H9 (cell line): ENCODE measurements around the gene GLB1L3. TPM values are rescaled to one million over a fixed set of nuclear protein-coding genes. Genes with fewer than 3 reads are reported as not detected.

Source experiments
- DNase-seq: peaks from one replicate; pipeline ENCODE4 v3.0.0-alpha.2; 2017
- H2AFZ ChIP-seq: one replicate; pipeline ENCODE4 v1.6.1; 2013; ENCODE audit warnings: mild to moderate bottlenecking, low read length, control low read depth, moderate library complexity
- H2AK5ac ChIP-seq: 2 replicates; pipeline ENCODE4 v1.6.1; 2013; ENCODE audit warnings: low read length, control low read depth, mixed read lengths; ENCODE audit not compliant: insufficient read length
- H2BK120ac ChIP-seq: one replicate; pipeline ENCODE4 v1.6.1; 2013; ENCODE audit warnings: low read depth, mild to moderate bottlenecking, low read length, control low read depth, inconsistent platforms; ENCODE audit not compliant: poor library complexity, severe bottlenecking
- H2BK12ac ChIP-seq: 2 replicates; pipeline ENCODE4 v1.6.1; 2013; ENCODE audit warnings: low read length, control low read depth, mixed read lengths, low read depth; ENCODE audit not compliant: insufficient read length
- H2BK15ac ChIP-seq: 2 replicates; pipeline ENCODE4 v1.6.1; 2013; ENCODE audit warnings: low read depth, low read length, control low read depth
- H2BK20ac ChIP-seq: one replicate; pipeline ENCODE4 v1.6.1; 2013; ENCODE audit warnings: low read depth, mild to moderate bottlenecking, low read length, control low read depth, inconsistent platforms; ENCODE audit not compliant: poor library complexity, severe bottlenecking
- H2BK5ac ChIP-seq: 2 replicates; pipeline ENCODE4 v1.6.1; 2013; ENCODE audit warnings: low read length, control low read depth, mixed read lengths; ENCODE audit not compliant: insufficient read length
- H3K14ac ChIP-seq: 2 replicates; pipeline ENCODE4 v1.6.1; 2013; ENCODE audit warnings: low read length, control low read depth; ENCODE audit not compliant: insufficient read depth
- H3K18ac ChIP-seq: 2 replicates; pipeline ENCODE4 v1.6.1; 2013; ENCODE audit warnings: low read depth, mild to moderate bottlenecking, mixed read lengths, low read length, control low read depth; ENCODE audit not compliant: insufficient read length
- H3K23ac ChIP-seq: 2 replicates; pipeline ENCODE4 v1.6.1; 2013; ENCODE audit warnings: low read length, control low read depth, mixed read lengths, low read depth; ENCODE audit not compliant: insufficient read length
- H3K23me2 ChIP-seq: 2 replicates; pipeline ENCODE4 v1.6.1; 2013; ENCODE audit warnings: low read depth, mild to moderate bottlenecking, mixed read lengths, low read length, control low read depth; ENCODE audit not compliant: insufficient read length, poor library complexity, severe bottlenecking
- H3K27ac ChIP-seq: 2 replicates; pipeline ENCODE4 v1.5.1; 2013; ENCODE audit warnings: low read length, control low read depth, mixed read lengths, low read depth; ENCODE audit not compliant: insufficient read length
- H3K27me3 ChIP-seq: 2 replicates; pipeline ENCODE4 v1.6.1; 2013; ENCODE audit warnings: low read length, control low read depth, inconsistent platforms; ENCODE audit not compliant: insufficient read depth
- H3K4ac ChIP-seq: 2 replicates; pipeline ENCODE4 v1.6.1; 2013; ENCODE audit warnings: low read depth, mild to moderate bottlenecking, control low read depth, inconsistent platforms, low read length, moderate library complexity
- H3K4me1 ChIP-seq: 2 replicates; pipeline ENCODE4 v1.6.1; 2013; ENCODE audit warnings: low read length, control low read depth, inconsistent platforms; ENCODE audit not compliant: insufficient read depth
- H3K4me2 ChIP-seq: 2 replicates; pipeline ENCODE4 v1.6.1; 2013; ENCODE audit warnings: low read length, control low read depth, mixed read lengths; ENCODE audit not compliant: insufficient read length, insufficient read depth
- H3K56ac ChIP-seq: 2 replicates; pipeline ENCODE4 v1.6.1; 2013; ENCODE audit warnings: low read depth, mild to moderate bottlenecking, mixed read lengths, low read length, control low read depth; ENCODE audit not compliant: insufficient read length
- H3K79me1 ChIP-seq: 2 replicates; pipeline ENCODE4 v1.6.1; 2013; ENCODE audit warnings: low read depth, mild to moderate bottlenecking, moderate library complexity, low read length, control low read depth, inconsistent platforms; ENCODE audit not compliant: insufficient read depth, poor library complexity, severe bottlenecking
- H3K79me2 ChIP-seq: 2 replicates; pipeline ENCODE4 v1.6.1; 2013; ENCODE audit warnings: low read length, control low read depth, inconsistent platforms; ENCODE audit not compliant: insufficient read depth
- H3K9ac ChIP-seq: 2 replicates; pipeline ENCODE4 v1.6.1; 2013; ENCODE audit warnings: low read length, control low read depth, mixed read lengths; ENCODE audit not compliant: insufficient read length; ENCODE audit errors: extremely low read depth
- H3K9me3 ChIP-seq: one replicate; pipeline ENCODE4 v1.6.1; 2013; ENCODE audit warnings: low read depth, low read length, inconsistent platforms; ENCODE audit not compliant: control insufficient read depth
- H3T11ph ChIP-seq: one replicate; pipeline ENCODE4 v1.6.1; 2013; ENCODE audit warnings: mild to moderate bottlenecking, low read length, control low read depth, inconsistent platforms
- H4K20me1 ChIP-seq: one replicate; pipeline ENCODE4 v1.6.1; 2013; ENCODE audit not compliant: control insufficient read depth, insufficient read length, insufficient read depth
- H4K5ac ChIP-seq: 2 replicates; pipeline ENCODE4 v1.6.1; 2013; ENCODE audit warnings: low read depth, mild to moderate bottlenecking, mixed read lengths, low read length, control low read depth; ENCODE audit not compliant: insufficient read length
- H4K8ac ChIP-seq: replicated peaks from 2 replicates; pipeline ENCODE4 v1.6.1; 2013; ENCODE audit warnings: low read length, control low read depth, mixed read lengths, low read depth; ENCODE audit not compliant: insufficient read length
- H4K91ac ChIP-seq: 2 replicates; pipeline ENCODE4 v1.6.1; 2013; ENCODE audit warnings: low read depth, mild to moderate bottlenecking, moderate library complexity, mixed read lengths, low read length, control low read depth; ENCODE audit not compliant: insufficient read length
- H3K27ac Mint-ChIP-seq, 3 experiments: 2 replicates in 2 of 3; 3 replicates in 1 of 3; pipeline ENCODE4 v1.8.0; 2020 to 2021; ENCODE audit warnings: mixed read lengths in 3 of 3, mild to moderate bottlenecking in 1 of 3, moderate library complexity in 1 of 3
- H3K27me3 Mint-ChIP-seq: 2 replicates; pipeline ENCODE4 v1.8.0; 2021; ENCODE audit warnings: low read depth, mild to moderate bottlenecking, moderate library complexity, mixed read lengths
- H3K36me3 Mint-ChIP-seq, 3 experiments: 2 replicates in 2 of 3; 3 replicates in 1 of 3; pipeline ENCODE4 v1.8.0; 2020 to 2021; ENCODE audit warnings: low read depth in 3 of 3, mixed read lengths in 3 of 3; ENCODE audit not compliant: insufficient read depth in 1 of 3
- H3K4me1 Mint-ChIP-seq, 2 experiments: 2 replicates each; pipeline ENCODE4 v1.8.0; 2020; ENCODE audit warnings: mixed read lengths in 2 of 2
- H3K4me3 Mint-ChIP-seq, 2 experiments: 2 replicates in 1 of 2; 3 replicates in 1 of 2; pipeline ENCODE4 v1.8.0; 2020 to 2021; ENCODE audit warnings: mild to moderate bottlenecking in 2 of 2, mixed read lengths in 2 of 2, moderate library complexity in 1 of 2
- H3K9me3 Mint-ChIP-seq, 2 experiments: 2 replicates in 1 of 2; 3 replicates in 1 of 2; pipeline ENCODE4 v1.8.0; 2020; ENCODE audit warnings: mild to moderate bottlenecking in 2 of 2, mixed read lengths in 2 of 2, moderate library complexity in 1 of 2
- CTCF ChIP-seq: fragments of 200-600 bp; sonication (generic); conservative IDR thresholded peaks from 3 replicates; pipeline ENCODE4 v1.8.0; 2021; ENCODE audit warnings: antibody characterized with exemption, mild to moderate bottlenecking
- WGBS: extraction: QIAGEN DNeasy Blood & Tissue Kit; methylation state at CpG from one replicate; pipeline ENCODE4 v1.1.7; 2013; ENCODE audit warnings: missing lambda C conversion rate, low lambda C conversion rate, mixed read lengths; ENCODE audit not compliant: insufficient read length; ENCODE audit errors: extremely low coverage; 5-methylcytosine and 5-hydroxymethylcytosine counted together
- total RNA-seq: library from RNA; stranded (reverse); gene quantifications from 2 replicates; pipeline ENCODE4 v1.2.1, GENCODE V29; 2021

GLB1L3 gene
- total RNA-seq, 1 experiment from 2014 or later = 11.2 TPM

- no peak overlapping the region for H2BK5ac ChIP-seq
- H3K18ac ChIP-seq = no peak overlapping the region
- no peak overlapping the region for H2AK5ac ChIP-seq
- peak overlapping the region; percentile 49 for H3K27ac ChIP-seq
- no peak overlapping the region for H2BK120ac ChIP-seq
- H3K4ac ChIP-seq = no peak overlapping the region
- H3K23ac ChIP-seq = no peak overlapping the region
- no peak overlapping the region for H3K56ac ChIP-seq
- H3K23me2 ChIP-seq = peaks cover 19% of the 10 kb centered on the region
- H4K5ac ChIP-seq = no peak overlapping the region
- H2BK20ac ChIP-seq = no peak overlapping the region
- peaks cover 12% of the 10 kb centered on the region; the same call in 1 of the 2 replicates for H3K79me2 ChIP-seq
- peak; percentile 87 for DNase-seq
- no peak for TF ChIP-seq CTCF
- Mint-ChIP-seq H3K36me3 (peaks cover 0 to 2% (median 1%) of the 10 kb centered on the region in 3 experiments; a peak in 3 of 7 replicates), H3K4me3 (peak overlapping the region; percentile 96 to 99), H3K4me1 (peaks cover 54 to 68% of the 10 kb centered on the region in 2 experiments), H3K27ac (peak overlapping the region; percentile 91 to 96 (median 93)), H3K9me3 (no peaks in the 10 kb centered on the region; a peak in 2 of 5 replicates), H3K27me3 (peaks cover 10% of the 10 kb centered on the region)
- no peaks in the 10 kb centered on the region for H3K79me1 ChIP-seq
- no peaks in the 10 kb centered on the region for H4K20me1 ChIP-seq
- no peaks in the 10 kb centered on the region for H3K9me3 ChIP-seq
- H4K91ac ChIP-seq = no peak overlapping the region
- peaks cover 13% of the 10 kb centered on the region for H3K4me1 ChIP-seq
- H2AFZ ChIP-seq = no peak overlapping the region
- peak overlapping the region; percentile 86 for H3K4me2 ChIP-seq
- no peak overlapping the region for H3K14ac ChIP-seq
- no peaks in the 10 kb centered on the region for H3K27me3 ChIP-seq
- H3T11ph ChIP-seq = no peak overlapping the region
- H2BK12ac ChIP-seq = no peak overlapping the region
- no peak overlapping the region for H2BK15ac ChIP-seq
- no peak overlapping the region for H3K9ac ChIP-seq
- no peak overlapping the region for H4K8ac ChIP-seq
- no CpG with 5 or more reads among the region's 18 CpGs for WGBS
Measured at GRCh38 chr11:134272381-134273316, 3.5 kb upstream of the GLB1L3 start.
